Fibroblast of pulmonary artery (primary cell): ENCODE measurements around the gene ITGB5.

Experiments
- DNase-seq: peaks from one replicate; pipeline ENCODE4 v3.0.0-alpha.2; 2010; ENCODE audit warnings: low read depth
- H3K4me3 ChIP-seq: replicated peaks from 2 replicates; pipeline ENCODE4 v1.5.1; 2011; ENCODE audit warnings: low read depth, mild to moderate bottlenecking, control low read depth, low read length, moderate library complexity
- CTCF ChIP-seq: IDR thresholded peaks from 2 replicates; pipeline ENCODE4 v1.5.1; 2011; ENCODE audit warnings: mild to moderate bottlenecking, control low read depth, low read length, inconsistent platforms; ENCODE audit errors: missing control alignments

Gene ITGB5

GRCh38 chr3:124799676-124800075 lies 87.5 kb downstream of the ITGB5 start:
- no peak for DNase-seq
- no peak for TF ChIP-seq CTCF
- H3K4me3 ChIP-seq: no peak overlapping the region

- no peak overlapping the region for H3K4me3 ChIP-seq
- TF ChIP-seq CTCF: no peak
- DNase-seq: no peak
Measured at GRCh38 chr3:124797426-124797945, 89.7 kb downstream of the ITGB5 start.

- no peak for TF ChIP-seq CTCF
- no peak overlapping the region for H3K4me3 ChIP-seq
- no peak for DNase-seq
Measured at GRCh38 chr3:124796477-124796876, 90.7 kb downstream of the ITGB5 start.

DNA sequence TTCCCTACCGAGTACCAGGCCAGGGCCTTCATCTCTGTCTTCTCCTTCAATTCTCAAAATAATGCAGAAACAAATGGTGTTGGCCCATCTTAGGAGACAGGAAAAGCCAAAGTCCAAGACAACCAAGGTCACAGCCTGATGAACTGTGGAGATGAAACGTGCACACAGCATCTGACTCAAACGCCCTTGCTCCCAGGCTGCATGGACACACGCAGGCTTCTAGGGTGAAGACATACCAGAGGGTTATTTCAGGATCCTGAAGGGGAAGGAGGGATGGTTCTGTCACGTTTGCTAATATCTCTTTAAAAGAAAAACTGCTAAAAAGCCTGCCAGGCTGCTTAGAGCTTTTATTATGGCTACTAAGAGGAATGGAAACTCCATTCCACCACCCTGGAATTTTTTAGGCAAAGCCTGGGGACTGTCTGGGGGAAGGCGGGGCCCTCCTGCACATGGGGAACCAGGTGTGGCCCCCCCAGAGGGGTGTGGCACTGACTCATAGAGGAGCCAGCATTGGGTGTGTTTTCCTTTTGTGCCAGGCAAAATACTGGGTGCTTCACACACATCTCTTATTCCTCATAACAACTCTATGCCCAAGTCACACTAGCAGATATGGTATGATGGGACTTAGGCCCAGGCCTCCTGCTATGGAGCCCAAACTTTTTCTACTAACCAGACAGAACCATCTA lies 94.0 kb downstream of the ITGB5 start:
- no peak for TF ChIP-seq CTCF
- no peak for DNase-seq
- no peak overlapping the region for H3K4me3 ChIP-seq

DNA sequence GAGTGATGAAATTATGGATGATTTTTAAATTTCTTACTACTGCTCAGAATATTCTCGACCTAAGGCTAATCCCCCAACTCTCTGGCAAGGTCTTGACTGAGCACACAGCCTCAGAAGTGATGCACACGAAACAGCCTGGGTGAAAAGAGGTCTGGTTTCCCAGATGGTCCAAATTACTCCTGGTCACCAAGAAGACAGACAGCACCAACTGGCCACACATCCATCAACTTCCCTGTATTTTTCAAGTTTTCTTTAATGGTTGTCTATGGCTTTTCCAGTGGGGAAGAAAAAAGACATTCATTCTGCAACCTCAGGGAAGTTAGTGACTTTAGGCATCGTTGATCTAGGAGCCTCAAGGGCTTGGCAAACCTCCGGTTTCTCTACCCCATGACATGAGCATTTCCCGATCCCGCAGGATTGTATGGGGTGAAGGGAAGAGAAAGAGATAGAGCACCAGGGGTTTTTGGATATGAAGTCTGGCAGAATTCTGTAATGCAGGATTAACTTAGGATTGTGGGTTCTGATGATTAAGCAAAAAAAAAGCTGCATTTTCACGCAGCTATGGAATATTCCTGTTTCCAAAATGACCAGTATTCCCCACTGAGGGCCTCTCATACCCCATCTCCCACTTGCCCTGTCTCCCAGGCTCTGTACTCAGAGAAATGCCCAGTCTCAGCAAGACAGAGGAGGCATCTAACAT lies 94.7 kb downstream of the ITGB5 start:
- no peak for DNase-seq
- TF ChIP-seq CTCF: no peak
- no peak overlapping the region for H3K4me3 ChIP-seq

DNA sequence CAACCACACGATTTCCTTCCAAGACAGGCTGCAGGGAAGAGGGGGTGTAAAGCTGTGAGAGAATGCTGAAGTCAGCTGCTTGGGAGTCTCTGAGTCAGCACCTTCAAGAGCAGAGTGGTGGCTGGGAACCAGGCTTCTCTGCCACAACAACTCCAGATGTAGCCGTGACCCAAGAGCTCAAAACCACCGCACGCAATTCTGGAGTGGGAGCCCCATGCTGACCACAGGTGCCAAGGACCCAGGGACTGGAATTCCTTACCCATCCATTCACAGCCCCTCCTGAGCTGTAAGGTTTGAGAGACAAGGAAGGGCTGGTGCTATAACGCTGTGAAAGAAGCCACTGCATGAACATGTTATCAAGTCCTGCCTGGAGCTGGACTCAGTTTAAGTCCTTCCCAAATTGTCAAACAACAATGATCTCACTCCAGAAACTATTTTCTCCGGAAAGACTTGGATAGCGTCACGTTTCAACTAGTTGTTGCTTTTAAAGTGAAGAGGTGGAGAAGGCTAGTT lies 95.5 kb downstream of the ITGB5 start:
- TF ChIP-seq CTCF: no peak
- DNase-seq: peak; percentile 94
- H3K4me3 ChIP-seq: no peak overlapping the region
